DMS 273 (cell line): Measurements from ENCODE around the gene NDUFAF5.

ENCODE experiments used
- DNase-seq: peaks from one replicate; lab custom pipeline; 2025; ENCODE audit not compliant: unreplicated experiment; lab: John Stamatoyannopoulos, UW

Gene NDUFAF5

DNA sequence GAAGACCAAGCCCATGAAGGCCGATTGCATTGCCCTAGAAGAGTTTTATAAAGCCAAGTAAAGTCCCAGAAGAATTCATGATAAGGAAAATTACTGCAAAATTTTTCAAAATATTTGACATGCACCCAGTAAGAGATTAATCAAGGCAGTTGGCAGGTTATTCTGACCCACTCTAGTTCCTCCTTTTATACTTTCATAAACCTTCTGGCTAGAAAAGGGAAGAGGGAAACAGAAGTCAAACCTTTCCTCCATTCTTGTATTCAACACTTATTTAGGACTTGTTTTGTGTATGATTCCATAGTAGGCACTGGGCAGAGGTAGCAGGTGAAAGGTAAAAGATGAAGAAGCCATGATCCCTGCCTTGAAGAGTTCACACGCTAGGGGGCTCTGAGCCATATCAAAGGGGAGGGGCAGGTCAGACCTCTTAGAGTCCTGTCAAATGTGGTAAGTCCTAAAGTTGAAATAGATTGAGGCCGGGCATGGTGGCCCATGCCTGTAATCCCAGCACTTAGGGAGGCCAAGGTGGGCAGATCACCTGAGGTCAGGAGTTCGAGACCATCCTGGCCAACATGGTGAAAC lies 85.4 kb downstream of the NDUFAF5 start:
- DNase-seq, result no peak
